Muscle layer of duodenum (tissue), 2 donors: ENCODE measurements around the gene SYCP3.

ENCODE experiments used
- H3K27ac ChIP-seq: one replicate; pipeline ENCODE4 v1.7.0; 2013; ENCODE audit warnings: mild to moderate bottlenecking, low read length
- H3K27me3 ChIP-seq: one replicate; pipeline ENCODE4 v1.7.0; 2013; ENCODE audit warnings: low read depth, mild to moderate bottlenecking, control low read depth, low read length
- H3K36me3 ChIP-seq, 2 donors: one replicate each; pipeline ENCODE4 v1.7.0; 2013; ENCODE audit warnings: low read length in 2 of 2, control low read depth in 1 of 2, mild to moderate bottlenecking in 1 of 2; ENCODE audit not compliant: insufficient read depth in 2 of 2, control insufficient read depth in 1 of 2
- H3K4me1 ChIP-seq, 2 donors: one replicate each; pipeline ENCODE4 v1.7.0; 2013; ENCODE audit warnings: low read length in 2 of 2, mild to moderate bottlenecking in 2 of 2, control low read depth in 1 of 2, moderate library complexity in 1 of 2; ENCODE audit not compliant: insufficient read depth in 2 of 2, control insufficient read depth in 1 of 2
- H3K4me3 ChIP-seq, 2 donors: one replicate each; pipeline ENCODE4 v1.7.0; 2013; ENCODE audit warnings: low read length in 2 of 2, low read depth in 1 of 2, mild to moderate bottlenecking in 1 of 2
- H3K9me3 ChIP-seq, 2 donors: one replicate each; pipeline ENCODE4 v1.7.0; 2013; ENCODE audit warnings: low read length in 2 of 2, control low read depth in 1 of 2, mild to moderate bottlenecking in 1 of 2; ENCODE audit not compliant: control insufficient read depth in 1 of 2
- donor health status: healthy.

Gene SYCP3

GRCh38 chr12:101713059-101713682 lies 26.1 kb downstream of the SYCP3 start:
- Histone ChIP-seq H3K27me3 (no peaks in the 10 kb centered on the region), H3K36me3 (no peaks in the 10 kb centered on the region), H3K4me1 (peaks cover 9 to 15% of the 10 kb centered on the region in 2 donors), H3K4me3 (peak overlapping the region; percentile 12 to 48), H3K9me3 (no peaks in the 10 kb centered on the region), H3K27ac (peak overlapping the region; percentile 74)

DNA sequence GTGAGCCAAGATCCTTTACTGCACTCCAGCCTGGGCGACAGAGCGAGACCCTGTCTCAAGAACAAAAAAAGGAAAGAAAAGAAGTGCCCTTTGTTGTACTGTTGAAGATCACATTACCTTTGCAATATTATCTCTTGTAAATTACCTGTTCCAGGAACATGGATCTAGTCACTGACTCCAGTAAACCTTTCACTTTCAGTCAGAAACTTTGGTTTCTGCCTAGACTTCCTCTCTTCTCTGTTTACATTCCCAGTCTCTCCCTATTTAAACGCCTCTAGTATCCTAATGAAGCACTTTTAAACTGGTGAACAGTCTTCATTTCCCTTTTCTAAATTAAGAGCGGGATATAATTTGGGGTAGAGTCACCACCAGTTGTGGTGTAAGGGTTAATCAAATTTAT lies 29.0 kb downstream of the SYCP3 start:
- H3K9me3 ChIP-seq: no peaks in the 10 kb centered on the region
- no peak overlapping the region for H3K4me3 ChIP-seq
- no peak overlapping the region for H3K27ac ChIP-seq
- no peaks in the 10 kb centered on the region for H3K27me3 ChIP-seq
- H3K36me3 ChIP-seq: no peaks in the 10 kb centered on the region
- peaks cover 17 to 18% of the 10 kb centered on the region in 2 donors for H3K4me1 ChIP-seq

DNA sequence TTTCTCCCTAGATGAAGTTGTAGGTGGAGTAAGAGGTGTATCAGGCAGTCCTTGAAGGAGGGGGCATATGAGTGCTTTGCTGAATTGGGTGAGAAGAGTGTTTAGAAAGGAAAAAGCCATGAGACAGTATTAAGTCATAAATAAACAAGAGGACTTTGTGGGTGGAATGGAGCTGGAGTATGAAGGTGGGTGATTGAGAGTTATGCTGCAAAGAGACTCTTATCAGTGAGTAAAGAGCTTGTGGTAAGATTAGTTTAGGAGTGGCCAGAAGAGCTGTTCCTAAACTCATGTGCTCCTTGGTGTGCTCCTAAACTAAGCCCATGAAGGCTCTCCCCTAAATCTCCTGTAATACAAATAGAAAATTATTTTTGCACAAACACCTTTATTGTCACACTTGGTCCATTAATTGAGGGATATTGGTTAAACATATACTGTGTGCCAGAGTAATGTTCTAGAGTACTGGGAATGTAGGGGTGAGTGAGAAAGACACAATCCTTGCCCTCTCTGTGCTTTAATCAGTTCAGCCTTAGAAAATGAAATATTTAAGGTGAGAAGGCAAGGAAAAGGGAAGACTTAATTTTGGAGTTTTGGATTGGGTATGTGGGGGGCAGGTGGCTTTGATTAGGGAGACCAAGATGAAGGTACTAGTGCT lies 32.0 kb downstream of the SYCP3 start:
- Histone ChIP-seq H3K9me3 (no peaks in the 10 kb centered on the region), H3K4me1 (peaks cover 15 to 18% of the 10 kb centered on the region in 2 donors), H3K36me3 (peaks cover 0 to 3% of the 10 kb centered on the region in 2 donors), H3K27me3 (no peaks in the 10 kb centered on the region), H3K27ac (no peak overlapping the region), H3K4me3 (no peak overlapping the region)

GRCh38 chr12:101706403-101706802 lies 32.9 kb downstream of the SYCP3 start:
- no peak overlapping the region for H3K27ac ChIP-seq

GRCh38 chr12:101703487-101703886 lies 35.8 kb downstream of the SYCP3 start:
- H3K27me3 ChIP-seq: no peaks in the 10 kb centered on the region
- no peak overlapping the region for H3K4me3 ChIP-seq
- peaks cover 0 to 3% of the 10 kb centered on the region in 2 donors for H3K36me3 ChIP-seq
- H3K4me1 ChIP-seq: peaks cover 24 to 47% of the 10 kb centered on the region in 2 donors
- no peaks in the 10 kb centered on the region for H3K9me3 ChIP-seq
- no peak overlapping the region for H3K27ac ChIP-seq

More at GRCh38 chr12:101706403-101706802, 32.9 kb downstream of the SYCP3 start:
- peaks cover 19 to 26% of the 10 kb centered on the region in 2 donors for H3K4me1 ChIP-seq
- no peaks in the 10 kb centered on the region for H3K9me3 ChIP-seq
- H3K4me3 ChIP-seq: no peak overlapping the region
- peaks cover 0 to 3% of the 10 kb centered on the region in 2 donors for H3K36me3 ChIP-seq
- no peaks in the 10 kb centered on the region for H3K27me3 ChIP-seq

DNA sequence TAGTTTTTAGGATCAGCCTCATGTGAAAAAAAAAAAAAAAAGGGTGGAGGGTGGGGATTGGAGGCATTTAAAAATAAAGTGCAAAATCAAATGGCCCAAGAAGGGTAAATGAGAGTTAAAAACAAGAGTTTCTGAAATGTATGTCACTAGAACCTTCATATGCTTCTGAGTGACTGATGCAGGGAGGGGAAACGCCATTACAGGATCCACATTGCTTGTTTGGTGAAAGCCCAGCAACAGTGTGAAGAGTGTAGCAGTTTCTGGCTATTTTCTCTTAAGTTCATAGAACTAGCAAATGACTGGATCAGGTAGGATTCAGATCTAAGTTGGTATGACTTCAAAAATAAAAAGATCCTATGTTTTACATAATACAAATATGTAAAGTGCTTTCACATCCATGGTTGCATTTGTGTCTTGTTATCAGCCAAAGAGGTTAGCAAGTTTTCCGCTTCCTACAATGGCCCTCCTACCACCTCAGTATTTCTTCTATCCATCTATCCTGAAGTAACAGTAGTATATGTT lies 38.9 kb downstream of the SYCP3 start:
- Histone ChIP-seq H3K4me1 (peaks cover 20 to 45% of the 10 kb centered on the region in 2 donors), H3K36me3 (peaks cover 0 to 3% of the 10 kb centered on the region in 2 donors), H3K27ac (peak overlapping the region; percentile 24), H3K27me3 (no peaks in the 10 kb centered on the region), H3K9me3 (no peaks in the 10 kb centered on the region), H3K4me3 (no peak overlapping the region)

GRCh38 chr12:101698800-101699347 lies 40.4 kb downstream of the SYCP3 start:
- Histone ChIP-seq H3K27me3 (no peaks in the 10 kb centered on the region), H3K36me3 (peaks cover 0 to 3% of the 10 kb centered on the region in 2 donors), H3K4me1 (peaks cover 20 to 45% of the 10 kb centered on the region in 2 donors), H3K4me3 (peak overlapping the region; percentile 89 to 92), H3K9me3 (no peaks in the 10 kb centered on the region), H3K27ac (peak overlapping the region; percentile 83)

- Histone ChIP-seq H3K36me3 (peaks cover 0 to under 1% of the 10 kb centered on the region in 2 donors), H3K4me1 (peaks cover 20 to 43% of the 10 kb centered on the region in 2 donors), H3K27ac (peak overlapping the region; percentile 83), H3K9me3 (no peaks in the 10 kb centered on the region), H3K27me3 (no peaks in the 10 kb centered on the region), H3K4me3 (peak overlapping the region; percentile 89 to 92)
These were observed 41.1 kb downstream of the SYCP3 start for GRCh38 chr12:101697930-101698799.

GRCh38 chr12:101697197-101697929 lies 41.9 kb downstream of the SYCP3 start, which contains the start of gene CHPT1:
TSS of gene CHPT1 (plus strand) at chr12:101697640. CDS start at chr12:101697862, 222 bp downstream.
- Histone ChIP-seq H3K27ac (peak within 1 kb of the TSS; percentile 83), H3K4me1 (peaks cover 13 to 37% of the 10 kb centered on the region in 2 donors), H3K9me3 (no peaks in the 10 kb centered on the region), H3K27me3 (no peaks in the 10 kb centered on the region), H3K4me3 (peak within 1 kb of the TSS; percentile 89 to 92), H3K36me3 (no peaks in the 10 kb centered on the region)
